Cortex of kidney (tissue), 1 donor: Measurements from ENCODE around the gene EMCN.
"Not testable (repeated sequence)": the region's sequence is repeated elsewhere in the genome, so short reads cannot be mapped to it uniquely, and the experiment has no call there.

Experiments
- DNase-seq: peaks from one replicate; lab custom pipeline; 2025; lab: John Stamatoyannopoulos, UW

EMCN gene, protein sequence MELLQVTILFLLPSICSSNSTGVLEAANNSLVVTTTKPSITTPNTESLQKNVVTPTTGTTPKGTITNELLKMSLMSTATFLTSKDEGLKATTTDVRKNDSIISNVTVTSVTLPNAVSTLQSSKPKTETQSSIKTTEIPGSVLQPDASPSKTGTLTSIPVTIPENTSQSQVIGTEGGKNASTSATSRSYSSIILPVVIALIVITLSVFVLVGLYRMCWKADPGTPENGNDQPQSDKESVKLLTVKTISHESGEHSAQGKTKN

DNA sequence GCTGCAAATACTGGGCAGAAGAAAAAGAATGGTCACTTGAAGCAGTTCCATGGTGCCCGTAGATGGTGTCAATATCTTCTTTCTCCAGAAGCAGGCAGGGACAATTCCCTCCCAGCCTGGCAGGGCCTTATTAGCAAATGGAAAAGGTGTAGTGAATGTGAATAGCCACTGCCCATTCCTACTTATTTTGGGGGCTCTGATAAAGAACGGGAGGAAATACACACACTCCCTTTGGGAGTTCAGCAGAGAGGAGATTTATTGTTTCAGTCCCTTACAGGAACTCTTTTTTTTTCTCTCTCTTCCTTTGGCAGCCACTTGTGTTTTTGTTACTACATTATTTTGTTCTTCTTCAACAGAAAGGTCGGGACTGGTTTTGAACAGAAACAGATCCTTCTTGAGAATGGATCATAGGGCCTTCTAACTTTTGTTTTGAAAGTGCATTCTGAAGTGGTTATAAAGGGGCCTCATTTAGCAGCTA is at the start of gene EMCN:
Gene EMCN, minus strand, starts transcription at position 159 of the 478 bp plus-strand sequence. Its CDS starts 108 bp downstream, at position 51.
- DNase-seq = no peak

DNA sequence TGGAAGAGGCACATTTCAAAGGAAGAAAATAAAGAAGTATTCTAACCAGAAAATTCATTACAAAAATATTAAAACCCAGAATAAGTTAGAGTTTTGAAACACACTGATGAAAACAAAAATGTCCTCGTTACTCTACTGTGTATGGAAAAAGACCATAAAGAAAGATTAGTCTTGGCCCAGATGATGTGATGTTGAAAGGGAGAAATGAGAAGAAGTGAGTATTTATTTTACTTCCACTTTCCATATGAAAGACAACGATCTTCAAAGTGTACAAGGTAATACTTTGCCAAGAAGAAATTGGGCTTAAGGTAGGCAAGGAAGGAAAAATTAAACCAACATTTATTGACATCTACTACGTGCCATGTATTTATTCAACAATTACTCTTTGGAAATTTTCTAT is 48.6 kb upstream of the EMCN start:
- no peak for DNase-seq

DNA sequence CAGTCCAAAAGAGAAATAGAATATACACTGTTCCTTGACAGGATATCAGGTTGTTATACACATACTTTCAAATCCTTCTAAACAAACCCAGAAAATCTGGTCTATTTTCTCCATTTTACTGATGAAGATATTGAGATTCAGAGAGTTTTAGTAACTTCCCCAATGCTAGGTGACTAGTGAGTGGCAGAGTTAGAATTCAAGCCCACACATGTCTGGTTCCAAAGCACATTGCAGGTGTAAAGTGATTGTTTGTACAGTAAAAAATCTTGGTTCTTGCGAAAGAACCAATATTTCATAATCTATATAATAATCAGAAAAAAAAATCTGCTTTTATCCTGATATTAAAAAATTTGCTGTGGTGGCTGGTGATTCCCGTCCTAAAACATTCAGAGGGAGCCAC is 39.5 kb upstream of the EMCN start:
- DNase-seq = no peak

DNA sequence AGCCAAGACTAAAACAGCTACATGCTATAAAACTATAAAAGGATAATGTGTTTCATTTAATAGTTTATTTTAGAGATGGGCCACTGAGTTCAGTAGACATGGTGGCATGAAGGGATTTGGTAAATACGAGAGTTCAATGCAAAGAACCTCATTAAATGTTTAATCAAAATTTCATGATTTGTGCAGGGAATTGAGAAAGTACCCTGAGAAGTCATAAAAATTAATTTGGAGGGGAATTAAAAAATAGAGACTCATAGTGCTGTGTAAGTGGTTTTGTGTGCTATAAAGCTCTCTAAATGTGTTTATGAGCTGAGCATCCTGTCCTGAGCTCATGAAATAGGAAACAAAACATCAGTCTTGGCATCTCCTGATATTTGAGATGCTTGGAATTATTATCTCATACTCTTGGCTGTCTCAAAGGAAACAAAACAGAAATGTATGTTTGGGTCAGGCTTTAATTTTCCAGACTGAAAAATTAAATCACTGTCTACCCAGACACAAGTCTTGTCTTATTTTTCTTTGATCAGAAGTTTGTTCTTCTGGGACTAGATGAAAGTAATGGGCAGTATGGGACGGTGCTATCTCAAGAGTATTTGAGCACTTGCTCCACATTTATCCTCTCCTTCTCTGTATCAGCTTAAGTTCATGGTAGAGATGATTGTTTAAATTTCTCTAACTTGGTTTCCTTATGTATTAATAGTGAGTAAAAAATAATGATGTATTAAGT is 38.0 kb upstream of the EMCN start:
- DNase-seq = no peak

DNA sequence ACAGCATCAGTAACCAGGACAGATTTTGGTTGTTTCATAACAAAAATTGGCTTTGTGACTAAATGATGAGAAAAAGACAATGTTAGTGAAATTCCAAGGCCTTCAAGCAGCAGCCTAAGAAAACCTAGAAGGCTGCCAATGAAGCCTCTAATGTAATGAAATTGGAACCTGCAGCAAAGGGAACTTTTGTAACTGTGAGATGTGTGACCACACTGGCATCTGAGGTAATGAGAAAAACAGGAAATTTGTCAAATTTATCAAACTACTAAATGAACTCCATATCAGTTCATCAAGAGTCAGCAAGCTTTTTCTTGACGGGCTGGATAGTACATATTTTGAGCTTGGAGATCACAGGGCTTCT is 30.4 kb upstream of the EMCN start:
- DNase-seq = no peak

DNA sequence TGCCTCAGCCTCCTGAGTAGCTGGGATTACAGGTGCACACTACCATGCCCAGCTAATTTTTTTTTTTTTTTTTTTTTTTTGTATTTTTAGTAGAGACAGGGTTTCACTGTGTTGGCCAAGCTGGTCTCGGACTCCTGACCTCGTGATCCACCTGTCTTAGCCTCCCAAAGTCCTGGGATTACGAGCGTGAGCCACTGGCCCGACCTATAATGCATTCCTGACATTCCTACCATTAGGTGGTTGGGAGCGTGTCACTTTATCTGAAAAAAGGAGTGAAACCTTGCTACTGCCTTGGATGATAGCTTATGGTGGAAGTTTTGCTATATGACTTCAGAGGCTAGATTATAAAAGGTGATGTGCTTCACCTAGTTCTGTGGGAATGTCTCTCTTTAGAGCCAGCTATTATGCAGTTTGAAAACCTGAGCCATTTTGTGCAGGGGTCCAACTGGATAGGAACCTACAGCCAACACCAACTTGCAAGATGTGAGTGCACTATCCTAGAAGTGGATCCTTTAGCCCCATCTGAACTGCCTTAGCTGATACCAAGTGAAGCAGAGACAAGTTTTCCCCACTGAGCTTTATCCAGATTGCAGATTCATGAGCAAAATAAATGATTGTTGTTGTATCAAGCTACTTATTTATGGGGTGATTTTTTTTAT is 29.8 kb upstream of the EMCN start:
- no peak for DNase-seq

DNA sequence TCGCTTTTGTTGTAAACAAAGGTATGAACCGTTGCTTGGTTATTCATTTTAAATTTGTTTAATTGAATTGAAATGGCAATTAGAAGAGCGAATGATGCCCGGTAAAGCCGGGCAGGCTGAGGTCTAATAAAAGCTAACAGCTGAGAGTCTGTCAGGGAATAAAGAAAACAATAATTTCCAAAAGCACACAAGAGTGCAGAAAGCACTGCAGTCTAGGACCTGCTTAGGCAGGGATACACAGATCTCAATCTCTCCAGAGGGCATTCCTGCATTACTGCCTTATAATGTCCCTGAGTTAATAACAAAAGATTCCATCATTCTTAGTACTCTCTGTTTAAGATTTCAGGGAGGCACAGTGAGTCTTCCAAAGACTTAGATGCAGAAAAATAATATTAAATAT is 27.6 kb upstream of the EMCN start:
- no peak for DNase-seq

DNA sequence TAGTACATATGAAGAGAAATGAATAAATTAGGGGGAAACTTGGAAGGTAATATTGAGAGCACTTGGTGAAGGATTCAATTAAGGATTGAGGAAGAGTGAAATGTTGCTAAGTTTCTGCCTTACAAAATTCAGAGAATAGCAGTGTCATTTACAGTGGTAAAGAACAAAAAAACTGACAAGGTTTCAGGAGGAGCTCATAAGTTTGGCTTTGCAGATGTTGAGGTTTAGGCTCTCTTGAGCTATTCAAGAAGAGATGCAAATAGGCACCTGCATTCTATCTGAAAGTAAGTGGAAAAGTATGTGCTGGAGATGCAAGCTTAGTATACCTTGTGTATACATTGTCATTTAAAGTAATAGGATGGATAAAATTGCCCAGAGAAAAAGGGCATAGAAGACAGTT is 22.3 kb upstream of the EMCN start:
- no peak for DNase-seq

DNA sequence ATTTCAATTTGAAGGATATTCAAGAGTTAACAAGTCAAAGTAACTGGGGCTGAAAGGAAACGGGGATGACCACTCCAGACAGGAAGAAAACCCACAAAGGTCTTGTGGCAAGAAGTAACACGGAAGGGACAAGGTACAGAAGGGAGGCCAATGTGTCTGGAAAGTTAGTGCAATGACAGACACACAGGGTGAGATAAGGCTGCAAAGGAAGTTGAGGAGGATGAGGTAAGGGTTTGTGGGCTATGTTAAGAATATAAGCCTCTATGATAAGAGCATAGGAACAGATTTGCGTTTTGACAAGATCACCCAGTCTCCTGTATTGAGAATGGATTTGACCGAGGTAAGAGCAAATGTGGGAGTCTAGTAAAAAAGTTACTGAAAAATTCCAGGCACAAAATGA is 21.9 kb upstream of the EMCN start:
- DNase-seq = no peak

DNA sequence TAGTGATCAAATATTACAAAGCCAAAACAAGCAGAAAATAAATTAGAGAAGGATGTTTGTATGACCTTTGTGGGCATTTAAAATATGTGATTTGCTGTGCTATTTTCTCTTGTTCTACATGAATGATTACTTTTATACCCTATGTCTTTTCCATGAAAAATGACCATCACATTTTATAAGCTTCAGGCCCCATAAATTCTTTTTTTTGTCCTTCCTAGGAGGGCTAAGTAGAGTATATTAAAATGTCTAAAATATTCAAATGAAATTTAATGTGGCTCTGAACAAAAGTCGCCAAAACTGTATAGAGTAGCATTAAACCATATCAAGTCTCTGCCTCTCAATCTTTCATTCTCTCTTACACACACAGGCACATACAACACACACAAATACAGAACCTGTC is 15.9 kb upstream of the EMCN start:
- no peak for DNase-seq

DNA sequence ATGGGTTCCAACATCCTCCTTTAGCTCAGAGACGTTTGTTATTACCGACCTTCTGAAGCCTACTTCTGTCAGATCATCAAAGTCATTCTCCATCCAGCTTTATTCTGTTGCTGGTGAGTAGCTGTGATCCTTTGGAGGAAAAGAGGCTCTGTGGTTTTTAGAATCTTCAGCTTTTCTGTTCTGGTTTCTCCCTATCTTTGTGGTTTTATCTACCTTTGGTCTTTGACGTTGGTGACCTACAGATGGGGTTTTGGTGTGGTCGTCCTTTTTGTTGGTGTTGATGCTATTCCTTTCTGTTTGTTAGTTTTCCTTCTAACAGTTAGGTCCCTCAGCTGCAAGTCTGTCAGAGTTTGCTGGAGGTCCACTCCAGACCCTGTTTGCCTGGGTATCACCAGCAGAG is 12.3 kb upstream of the EMCN start:
- DNase-seq = not testable (repeated sequence)

DNA sequence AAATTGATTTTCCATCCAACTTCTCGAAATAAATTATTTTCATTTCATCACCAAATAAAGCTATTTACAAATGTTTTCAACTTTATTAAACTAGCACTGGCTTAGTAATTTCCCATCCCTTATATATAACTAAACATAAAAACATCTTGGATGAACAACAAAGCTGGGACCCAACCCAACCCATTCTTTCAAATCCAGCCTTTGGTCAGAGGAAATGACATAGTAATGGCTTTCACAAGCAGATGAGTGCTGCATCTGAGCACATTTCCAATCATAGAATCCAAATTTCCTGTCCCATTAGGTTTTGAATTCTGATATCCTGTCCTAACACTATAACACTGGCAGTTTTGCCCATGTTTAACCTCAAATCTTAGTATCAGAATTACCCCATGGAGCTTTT is 7.9 kb upstream of the EMCN start:
- no peak for DNase-seq

DNA sequence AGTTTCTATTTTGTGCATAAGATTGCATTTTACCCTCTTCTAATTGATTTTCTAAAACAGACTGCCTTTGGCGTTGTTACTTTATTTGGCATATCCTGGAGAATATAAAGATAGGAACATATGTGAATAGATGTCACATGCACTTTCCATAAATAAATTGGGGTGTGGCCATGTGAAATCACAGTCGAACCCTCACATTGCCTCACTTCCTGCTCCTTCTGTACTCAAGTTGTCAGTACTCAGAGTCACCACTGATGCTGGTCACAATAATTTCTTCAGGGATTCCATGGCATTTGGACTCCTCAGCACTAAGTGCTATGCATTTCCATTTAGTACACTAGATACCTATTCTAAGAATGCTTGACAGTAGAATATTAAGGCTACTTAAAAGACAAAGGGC is 1.4 kb upstream of the EMCN start:
- DNase-seq = no peak

DNA sequence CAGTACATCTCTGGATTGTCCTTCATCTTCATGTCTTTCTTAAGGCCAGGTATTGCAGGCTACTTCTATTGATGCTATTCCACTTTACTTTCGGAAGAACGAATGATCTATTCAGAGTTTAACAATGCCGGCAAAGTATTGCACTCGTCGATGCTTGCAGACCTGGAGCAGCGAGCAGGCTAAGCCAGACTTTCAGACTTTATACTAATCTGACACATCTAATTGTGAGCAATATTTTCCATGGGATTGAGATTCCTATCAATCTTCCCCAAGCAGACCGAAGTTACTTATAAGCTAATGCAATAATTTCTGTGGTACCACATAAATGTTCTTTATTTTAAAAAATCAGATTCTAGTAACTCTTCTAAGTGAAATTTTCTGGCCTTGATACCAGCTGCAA is 1.6 kb downstream of the EMCN start:
- no peak for DNase-seq

DNA sequence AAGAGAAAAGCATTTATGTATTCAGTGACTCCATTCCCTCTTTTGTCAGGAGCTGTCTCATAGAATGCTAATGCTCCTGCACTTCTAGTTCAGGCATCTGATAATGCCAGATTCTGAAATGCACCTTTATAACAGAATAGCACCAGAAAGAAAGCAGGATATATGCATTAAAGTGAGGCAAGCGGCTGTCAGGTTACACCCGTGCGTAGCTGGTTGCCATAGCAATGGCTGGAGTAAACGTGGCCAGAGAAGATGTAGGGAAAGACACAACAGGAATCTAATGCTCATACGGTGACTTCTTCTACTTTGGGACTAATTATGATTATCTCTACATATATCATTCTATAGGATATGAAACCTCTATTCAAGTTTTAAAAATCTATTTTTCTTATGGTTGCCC is 5.9 kb downstream of the EMCN start:
- no peak for DNase-seq

DNA sequence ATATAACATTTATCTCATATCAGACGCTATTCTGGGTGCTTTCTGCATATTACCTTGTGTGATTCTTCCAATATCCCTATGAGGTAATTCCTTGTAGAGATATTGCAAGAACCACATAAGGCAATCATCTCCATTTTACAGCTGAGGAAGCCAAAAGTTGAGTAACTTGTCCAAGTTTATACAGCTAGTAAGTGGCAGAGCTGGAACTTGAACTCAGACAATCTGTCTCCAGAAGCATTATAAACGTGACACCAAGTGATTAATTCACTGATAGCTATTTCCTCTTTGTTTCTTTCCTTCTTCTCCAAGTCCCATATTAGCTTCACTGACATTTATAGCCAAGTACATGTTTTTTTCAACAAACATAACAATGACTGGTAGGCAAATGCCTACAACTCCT is 7.3 kb downstream of the EMCN start:
- DNase-seq = no peak

DNA sequence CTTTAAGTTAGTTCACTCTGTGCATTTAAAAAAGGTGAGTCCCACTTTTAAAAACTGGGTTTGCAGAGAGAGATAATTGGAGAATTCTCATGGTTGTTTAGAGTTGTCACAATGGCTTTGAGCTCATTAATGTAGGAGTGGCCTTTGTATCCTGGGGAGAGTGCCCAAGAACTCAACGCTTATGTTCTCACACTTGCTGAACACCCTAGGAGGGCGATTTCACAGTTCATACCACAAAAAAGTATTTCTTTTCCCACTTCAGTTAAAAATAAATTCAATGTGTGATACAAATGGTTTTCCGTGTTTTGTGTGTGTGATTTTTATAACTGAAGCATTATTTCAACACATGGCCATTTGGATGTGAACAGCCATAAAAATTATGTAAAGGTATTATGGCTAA is 8.4 kb downstream of the EMCN start:
- DNase-seq = no peak

DNA sequence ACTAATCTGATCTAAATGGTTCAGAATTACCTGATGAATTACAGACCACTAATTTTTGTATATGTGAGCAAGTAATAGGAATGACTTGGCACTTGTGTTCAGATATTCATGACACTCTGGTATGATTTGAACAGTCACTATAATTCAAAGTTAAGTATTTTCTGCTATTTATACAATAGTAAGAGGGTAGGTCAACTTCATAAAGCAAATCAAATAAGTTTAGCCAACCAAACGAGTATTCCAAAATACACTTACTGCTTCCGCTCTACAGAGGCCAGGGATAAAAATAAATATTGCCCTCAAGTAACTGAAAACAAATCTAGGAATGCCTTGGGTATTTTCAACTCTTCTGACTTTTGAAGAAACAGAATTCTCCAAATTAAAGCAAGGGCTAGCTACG is 9.1 kb downstream of the EMCN start:
- DNase-seq = no peak

DNA sequence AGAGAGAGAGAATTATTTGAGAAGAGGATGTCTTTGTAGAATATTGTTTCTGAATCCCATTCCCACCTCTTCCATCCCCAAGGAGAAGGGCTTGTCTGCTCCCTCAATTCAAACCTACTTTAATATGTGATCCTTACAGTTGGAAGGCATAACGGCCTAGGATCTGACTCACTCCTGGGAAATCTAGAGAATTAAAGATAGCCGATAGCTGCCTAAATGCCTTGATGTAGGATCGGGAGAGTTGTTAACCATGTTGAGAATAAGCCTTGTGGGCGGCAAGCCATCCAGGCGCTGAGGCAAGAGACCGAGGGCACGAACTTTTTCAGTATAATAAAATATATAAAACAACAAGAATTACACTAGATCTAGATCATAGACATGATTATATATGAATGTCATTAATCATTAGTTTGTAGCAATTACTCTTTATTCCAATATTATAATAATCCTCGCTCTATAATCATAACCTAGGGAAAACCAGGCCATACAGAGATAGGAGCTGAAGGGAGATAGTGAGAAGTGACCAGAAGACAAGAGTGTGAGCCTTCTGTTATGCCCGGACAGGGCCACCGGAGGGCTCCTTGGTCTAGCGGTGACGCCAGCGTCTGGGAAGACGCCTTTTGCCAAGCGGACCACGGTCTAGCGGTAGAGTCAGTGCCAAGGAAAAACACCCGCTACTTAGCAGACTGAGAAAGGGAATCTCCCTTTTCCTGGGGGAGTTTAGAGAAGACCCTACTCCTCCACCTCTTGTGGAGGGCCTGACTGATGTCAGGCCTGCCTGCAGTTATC is 13.5 kb downstream of the EMCN start:
- no peak for DNase-seq

DNA sequence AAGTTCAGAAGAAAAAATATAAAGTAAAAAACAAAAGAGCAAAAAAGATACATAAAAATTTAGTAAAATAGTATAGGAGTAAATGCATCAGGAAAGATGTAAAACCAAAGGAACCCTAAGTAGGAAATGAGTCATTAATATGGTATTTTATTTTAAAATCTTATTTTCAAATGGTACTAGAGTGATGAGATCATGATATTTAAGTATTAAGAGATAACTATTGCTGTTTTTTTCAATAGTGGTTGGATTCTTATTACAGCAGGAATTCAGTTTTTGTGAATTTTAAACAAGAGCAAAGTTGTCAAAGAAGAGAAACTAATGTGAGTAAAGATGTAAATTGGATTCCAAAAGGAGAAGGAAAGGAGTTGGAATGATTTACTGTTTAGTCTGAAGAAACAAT is 20.0 kb downstream of the EMCN start:
- DNase-seq = no peak

DNA sequence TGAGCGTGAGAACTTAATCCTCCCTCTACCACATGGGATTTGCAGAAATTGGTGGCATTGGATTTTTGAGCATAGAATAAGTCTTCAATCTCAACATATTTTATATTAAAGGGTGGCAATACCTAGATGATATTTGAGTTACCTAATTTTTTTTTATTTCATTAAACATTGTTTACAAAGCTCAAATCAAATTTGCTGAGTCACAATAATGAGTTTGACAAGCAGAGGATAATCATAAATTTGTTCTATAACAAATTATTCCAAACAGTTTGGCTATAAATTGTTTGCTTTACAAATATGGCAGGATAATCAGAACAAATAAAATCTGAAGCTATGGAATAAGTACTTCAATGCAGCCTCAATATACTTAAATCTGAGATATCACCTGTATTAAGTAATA is 22.7 kb downstream of the EMCN start:
- no peak for DNase-seq

DNA sequence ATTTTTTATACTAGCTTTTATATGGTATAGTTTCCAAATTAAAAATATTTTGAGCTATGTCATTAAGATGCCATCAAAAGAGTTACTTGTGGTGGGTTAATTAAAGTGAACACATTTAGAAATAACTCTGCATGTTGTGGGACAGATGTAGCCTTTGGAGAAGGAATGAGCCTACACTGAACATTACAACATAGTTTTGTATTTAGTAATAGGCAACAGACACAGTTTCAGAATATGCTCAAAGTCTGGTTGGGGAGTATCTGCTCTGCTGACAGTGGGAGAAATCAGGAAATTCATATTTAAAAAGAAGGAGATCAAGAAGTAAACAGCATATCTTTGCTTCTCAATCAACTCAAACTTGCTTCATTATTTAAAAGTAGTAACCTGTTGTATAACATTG is 23.7 kb downstream of the EMCN start:
- no peak for DNase-seq

DNA sequence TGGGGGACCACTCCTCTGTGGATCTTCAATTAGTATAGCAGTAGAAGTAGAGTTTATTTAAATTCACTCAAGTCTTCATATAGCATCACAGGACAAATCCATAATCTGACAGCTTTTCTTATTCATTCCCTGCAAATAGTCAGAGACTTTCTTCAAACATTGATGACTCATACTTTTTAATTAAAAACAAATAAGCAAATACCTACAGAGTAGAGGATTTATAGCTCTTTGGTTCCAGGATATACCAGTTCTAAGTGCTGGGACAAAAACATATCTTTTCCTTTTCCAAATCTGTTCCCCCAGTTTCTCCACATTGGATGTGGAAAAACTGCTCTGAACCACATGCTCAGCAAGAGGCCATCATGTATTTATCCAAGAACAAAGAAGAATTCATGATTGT is 24.1 kb downstream of the EMCN start:
- DNase-seq = no peak
